Heart left ventricle (tissue), 13 donors: Measurements from ENCODE around the gene KCTD10.

Source experiments
- CTCF ChIP-seq, 12 donors: fragments of 200-600 bp; sonication (generic) in 4 of 12; IDR thresholded peaks; one replicate each; pipeline versions ENCODE4 v1.5.0 to v1.8.0; 2018 to 2022; ENCODE audit warnings: antibody characterized with exemption in 12 of 12, mild to moderate bottlenecking in 5 of 12
- POLR2A ChIP-seq, 2 donors: fragments of 450-650 bp; IDR thresholded peaks; one replicate each; pipeline ENCODE4 v1.6.1; 2017; ENCODE audit warnings: antibody characterized with exemption in 2 of 2, mild to moderate bottlenecking in 2 of 2, moderate library complexity in 2 of 2
- donor health status: ischemic (EF 13 %, LVEDD 7.1; RV severe dilation, severe dysfunction).
- donor health status: DM: no; HTN: yes; CAD: no.
- donor health status: DM: no; HTN: no; CAD: no.
- donor health status: ischemic (EF 25% LVEDD 6.9; RV normal size, moderate dysfunction).
- donor health status: ischemic (EF 25% LVEDD 5.7; RV mildly dilated, moderate dysfunction).
- donor health status: ischemic (EF 35%, LVEDD 5.7; RV mildly dilated, moderate dysfunction).
- donor health status: nonischemic (EF 11% LVEDD 7.7; RV severe dilation, severe dysfunction).
- donor health status: DM: yes; HTN: yes; CAD: no.
- donor health status: PGD.
- donor health status: ischemic (EF 29% LVEDD 5.4; RV normal size, mild dysfunction).
- donor health status: nonischemic (EF 23%, LVEDD 6.1; RV moderate dilation, normal function).

DNA sequence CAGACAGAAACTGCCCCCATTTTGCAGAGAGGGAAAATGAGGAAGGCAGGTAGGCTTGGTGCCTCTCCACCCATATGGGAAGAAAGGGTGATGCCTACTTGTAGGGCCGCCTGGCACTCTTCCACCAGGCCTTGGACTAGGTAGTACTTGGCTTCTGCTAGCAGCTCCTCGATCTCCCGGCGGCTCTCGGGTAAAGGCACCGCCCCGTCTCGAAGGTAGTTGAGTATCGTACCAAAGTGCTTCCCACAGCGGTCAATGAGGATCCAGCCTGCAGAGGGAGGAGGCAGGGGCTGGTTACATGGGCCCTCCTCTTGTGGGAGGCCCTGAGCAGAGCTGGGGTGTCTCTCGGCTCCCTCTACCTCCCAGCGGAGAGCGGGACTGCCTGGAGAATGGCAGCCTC lies 16.6 kb downstream of the KCTD10 start:
- TF ChIP-seq CTCF (IDR thresholded peaks at IDR 0.05) (no peak), POLR2A (IDR thresholded peaks at IDR 0.05) (no peak)
